ENCODE results near the gene ATP2A2.

The ATP2A2 gene

DNA sequence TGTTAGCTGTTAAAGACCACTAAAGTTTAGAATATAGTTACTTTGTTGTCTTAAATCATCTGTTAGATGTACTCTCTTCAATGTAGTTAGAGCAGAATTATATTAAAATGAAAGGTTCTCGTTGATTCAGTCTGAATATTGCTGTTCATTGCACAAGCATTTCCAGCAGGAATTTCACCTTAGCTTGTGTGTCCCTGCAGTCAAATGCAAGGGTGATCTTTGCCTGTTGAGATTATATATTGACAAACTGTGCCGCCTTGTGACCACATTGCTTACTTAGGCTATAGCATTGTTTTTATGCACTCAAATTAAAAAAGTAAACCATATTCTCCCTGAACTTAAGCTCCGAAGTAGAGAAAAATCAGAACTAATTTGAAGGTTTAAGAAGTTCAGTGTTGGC lies 39.5 kb downstream of the ATP2A2 start:
- ChIA-PET CTCF (interaction anchor here (0.7 to 1.4 kb wide), 4 partner anchors 33 to 111 kb away, joined by 3 to 5 read pairs (median 4); no protein-coding TSS in a partner anchor), POLR2A (no interaction called here)
- TF ChIP-seq, protein P1, sequence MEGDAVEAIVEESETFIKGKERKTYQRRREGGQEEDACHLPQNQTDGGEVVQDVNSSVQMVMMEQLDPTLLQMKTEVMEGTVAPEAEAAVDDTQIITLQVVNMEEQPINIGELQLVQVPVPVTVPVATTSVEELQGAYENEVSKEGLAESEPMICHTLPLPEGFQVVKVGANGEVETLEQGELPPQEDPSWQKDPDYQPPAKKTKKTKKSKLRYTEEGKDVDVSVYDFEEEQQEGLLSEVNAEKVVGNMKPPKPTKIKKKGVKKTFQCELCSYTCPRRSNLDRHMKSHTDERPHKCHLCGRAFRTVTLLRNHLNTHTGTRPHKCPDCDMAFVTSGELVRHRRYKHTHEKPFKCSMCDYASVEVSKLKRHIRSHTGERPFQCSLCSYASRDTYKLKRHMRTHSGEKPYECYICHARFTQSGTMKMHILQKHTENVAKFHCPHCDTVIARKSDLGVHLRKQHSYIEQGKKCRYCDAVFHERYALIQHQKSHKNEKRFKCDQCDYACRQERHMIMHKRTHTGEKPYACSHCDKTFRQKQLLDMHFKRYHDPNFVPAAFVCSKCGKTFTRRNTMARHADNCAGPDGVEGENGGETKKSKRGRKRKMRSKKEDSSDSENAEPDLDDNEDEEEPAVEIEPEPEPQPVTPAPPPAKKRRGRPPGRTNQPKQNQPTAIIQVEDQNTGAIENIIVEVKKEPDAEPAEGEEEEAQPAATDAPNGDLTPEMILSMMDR (IDR thresholded peaks at IDR 0.05; ENCODE audit: control extremely low read depth, extremely low read depth, low read depth, missing control alignments): no peak
- DNase-seq (ENCODE audit: extremely low spot score): no peak

DNA sequence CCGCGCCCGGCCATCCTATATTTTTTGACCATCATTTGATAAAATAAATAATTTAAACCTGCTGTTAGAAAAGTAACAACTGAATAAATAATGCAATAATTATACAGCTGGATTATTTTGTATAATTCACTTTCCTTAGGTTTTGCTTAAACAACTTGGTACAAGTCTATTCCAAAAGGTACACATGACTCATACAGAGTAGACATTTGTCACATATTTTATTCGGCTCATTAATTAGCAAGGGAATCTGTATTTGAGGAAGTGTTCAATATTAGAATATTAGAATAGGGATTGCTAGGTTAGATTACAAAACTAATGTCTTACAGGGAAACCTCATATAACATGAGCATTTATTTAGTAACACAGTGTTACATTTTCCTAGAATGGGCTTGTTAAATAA lies 48.7 kb downstream of the ATP2A2 start:
- no peak for DNase-seq (ENCODE audit: extremely low spot score)
- POLR2A ChIA-PET: no interaction called here
- CTCF ChIA-PET: interaction anchor here (1.3 to 2.7 kb wide), 6 partner anchors 8 to 227 kb away, joined by 3 to 7 read pairs (median 4); no protein-coding TSS in a partner anchor
- TF ChIP-seq, protein P1 (IDR thresholded peaks at IDR 0.05; ENCODE audit: control extremely low read depth, extremely low read depth, low read depth, missing control alignments): no peak

- TF ChIP-seq, protein P1 (IDR thresholded peaks at IDR 0.05; ENCODE audit: control extremely low read depth, extremely low read depth, low read depth, missing control alignments): no peak
- POLR2A ChIA-PET: no interaction called here
- CTCF ChIA-PET: interaction anchor here (1.0 to 2.7 kb wide), 6 partner anchors 9 to 228 kb away, joined by 3 to 7 read pairs (median 4); no protein-coding TSS in a partner anchor
- no peak for DNase-seq (ENCODE audit: extremely low spot score)
Observed at GRCh38 chr12:110330124-110330523, 49.1 kb downstream of the ATP2A2 start.

DNA sequence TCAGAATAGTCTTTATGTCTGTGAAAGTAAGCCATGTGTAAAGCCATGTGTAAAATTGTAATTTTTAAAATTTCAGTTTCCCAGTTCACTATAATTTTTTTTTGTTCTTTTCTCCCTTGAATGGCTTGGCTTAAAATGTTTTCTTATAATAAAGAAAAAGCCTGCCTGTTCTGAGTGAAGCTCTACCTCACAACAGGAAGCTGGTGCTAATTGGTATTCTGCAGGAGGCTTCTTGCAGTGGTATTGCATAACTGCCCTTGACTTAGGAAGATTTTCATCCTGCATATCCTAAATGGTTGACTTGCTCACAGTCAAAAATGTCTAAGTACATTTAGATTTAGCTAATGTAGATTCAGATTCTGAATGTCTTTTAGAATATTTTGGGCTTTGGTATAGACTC lies 49.5 kb downstream of the ATP2A2 start:
- CTCF ChIA-PET: interaction anchor here (1.0 to 2.7 kb wide), 6 partner anchors 9 to 228 kb away, joined by 3 to 7 read pairs (median 6); no protein-coding TSS in a partner anchor
- DNase-seq (ENCODE audit: extremely low spot score): no peak

DNA sequence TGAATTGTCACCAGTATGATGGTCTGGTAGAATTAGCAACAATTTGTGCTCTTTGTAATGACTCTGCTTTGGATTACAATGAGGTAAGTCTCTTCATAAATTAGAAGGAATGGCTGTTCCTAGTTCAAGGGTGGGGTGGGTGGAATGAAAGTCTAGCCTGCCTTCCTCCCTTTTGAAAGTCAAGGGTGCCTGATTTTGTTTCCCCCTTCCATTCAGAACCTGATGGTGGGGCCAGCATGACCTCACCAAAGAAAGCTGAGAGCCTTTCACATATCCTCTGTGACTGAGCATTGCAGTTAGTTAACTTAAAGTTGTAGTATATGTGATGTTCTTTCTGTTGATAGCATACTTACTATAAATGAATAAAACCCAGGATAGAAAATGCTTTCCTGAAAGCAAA lies 52.2 kb downstream of the ATP2A2 start:
- DNase-seq (ENCODE audit: extremely low spot score): no peak
- ChIA-PET CTCF (no interaction called here), POLR2A (no interaction called here)
- TF ChIP-seq, protein P1 (IDR thresholded peaks at IDR 0.05; ENCODE audit: control extremely low read depth, extremely low read depth, low read depth, missing control alignments): no peak

More for the DNA sequence above, 49.5 kb downstream of the ATP2A2 start:
- TF ChIP-seq, protein P1 (IDR thresholded peaks at IDR 0.05; ENCODE audit: control extremely low read depth, extremely low read depth, low read depth, missing control alignments): no peak
- POLR2A ChIA-PET: no interaction called here

- ChIA-PET CTCF (interaction anchor here (1.0 to 1.8 kb wide), 3 partner anchors 36 to 96 kb away, joined by 3 to 5 read pairs (median 5); no protein-coding TSS in a partner anchor), POLR2A (no interaction called here)
- no peak for DNase-seq (ENCODE audit: extremely low spot score)
- TF ChIP-seq, protein P1 (IDR thresholded peaks at IDR 0.05; ENCODE audit: control extremely low read depth, extremely low read depth, low read depth, missing control alignments): no peak
Observed at GRCh38 chr12:110335481-110336045, 54.5 kb downstream of the ATP2A2 start.
